Measurements from ENCODE around the gene ZMIZ1.
"Not testable (repeated sequence)": the region's sequence is repeated elsewhere in the genome, so short reads cannot be mapped to it uniquely, and the experiment has no call there.

Gene ZMIZ1

GRCh38 chr10:79332610-79333315, 264.0 kb downstream of the ZMIZ1 start:
- not testable (repeated sequence) for DNase-seq

GRCh38 chr10:79333513-79333912, 264.7 kb downstream of the ZMIZ1 start:
- DNase-seq: no peak

- DNase-seq: no peak
Observed at GRCh38 chr10:79334573-79334972, 265.8 kb downstream of the ZMIZ1 start.

- DNase-seq: no peak
Observed at GRCh38 chr10:79335094-79335469, 266.3 kb downstream of the ZMIZ1 start.

GRCh38 chr10:79335470-79336235, 266.9 kb downstream of the ZMIZ1 start:
- no peak for DNase-seq

GRCh38 chr10:79336276-79336675, 267.5 kb downstream of the ZMIZ1 start:
- DNase-seq: no peak

GRCh38 chr10:79336739-79337138, 268.0 kb downstream of the ZMIZ1 start:
- DNase-seq: no peak

GRCh38 chr10:79337783-79338469, 269.2 kb downstream of the ZMIZ1 start:
- DNase-seq: not testable (repeated sequence)

GRCh38 chr10:79339266-79339665, 270.5 kb downstream of the ZMIZ1 start:
- no peak for DNase-seq

GRCh38 chr10:79340646-79341244, 272.0 kb downstream of the ZMIZ1 start:
- no peak for DNase-seq

GRCh38 chr10:79342295-79342761, 273.6 kb downstream of the ZMIZ1 start:
- no peak for DNase-seq

- no peak for DNase-seq
Observed at GRCh38 chr10:79342811-79343561, 274.2 kb downstream of the ZMIZ1 start.

GRCh38 chr10:79344502-79345195, 275.9 kb downstream of the ZMIZ1 start:
- no peak for DNase-seq

GRCh38 chr10:79345241-79346011, 276.7 kb downstream of the ZMIZ1 start:
- DNase-seq: no peak

GRCh38 chr10:79346012-79346340, 277.2 kb downstream of the ZMIZ1 start:
- no peak for DNase-seq

GRCh38 chr10:79346388-79347225, 277.8 kb downstream of the ZMIZ1 start:
- DNase-seq: no peak

GRCh38 chr10:79347226-79347893, 278.6 kb downstream of the ZMIZ1 start, which contains the start of gene PPIF:
Gene PPIF (plus strand): TSS chr10:79347469. CDS start chr10:79347549, 80 bp downstream.
- peak; percentile 93 to 99 for DNase-seq

- DNase-seq: peak; percentile 63 to 70
Observed at GRCh38 chr10:79347894-79348639, 279.3 kb downstream of the ZMIZ1 start.

- DNase-seq: no peak
Observed at GRCh38 chr10:79348640-79348988, 279.8 kb downstream of the ZMIZ1 start.

Measured in stimulated activated CD4-positive, alpha-beta T cell treated with anti-CD3 and anti-CD28 coated beads, Interleukin-2, amount 100 ng/mL, for 48 hours (primary cell).